HCT116 (cell line): ENCODE measurements around the gene NPIPB2. TPM values are rescaled to one million over a fixed set of nuclear protein-coding genes. Genes with fewer than 3 reads are reported as not detected.
"Not testable (repeated sequence)": the region's sequence is repeated elsewhere in the genome, so short reads cannot be mapped to it uniquely, and the experiment has no call there.

Experiments
- ATAC-seq: fragments of 200-7000 bp; cut with Tn5 transposase; 2 replicates; pipeline ENCODE4 v1.9.1; 2020; ENCODE audit warnings: mild to moderate bottlenecking, moderate library complexity
- BruUV-seq: library from RNA; stranded (reverse); fragments of 400-500 nt; replicated peaks from 2 replicates; lab custom pipeline; 2021; lab: Mats Ljungman, UMichigan
- CTCF ChIA-PET: fragments of 300-600 bp; sonication (Branson Sonifier 250); formaldehyde crosslinking; loops from one replicate; lab custom pipeline; 2021; ENCODE audit warnings: antibody characterized with exemption; lab: Charles Lee
- POLR2A ChIA-PET: fragments of 300-600, 350-600 bp; sonication (Branson Sonifier 250); formaldehyde crosslinking; loops from one replicate; lab custom pipeline; 2021; ENCODE audit warnings: antibody characterized with exemption; lab: Charles Lee
- RAD21 ChIA-PET, 2 experiments: fragments of 300-600 bp; sonication (Branson Sonifier 250); formaldehyde crosslinking; loops; one replicate each; lab custom pipeline; 2023; ENCODE audit warnings: low total read pairs in 2 of 2; ENCODE audit not compliant: uncharacterized antibody in 2 of 2, unreplicated experiment in 2 of 2, low non-redundant PET in 1 of 2; lab: Charles Lee
- DNase-seq: peaks from one replicate; pipeline ENCODE4 v3.0.0-alpha.2; 2010; ENCODE audit warnings: low read depth, low spot score
- H2AFZ ChIP-seq: fragments of 200-600 bp; shearing (Covaris generic), sonication (generic); 2 replicates; pipeline ENCODE4 v1.6.1; 2017; ENCODE audit warnings: low read depth, mixed run types, mixed read lengths, antibody characterized with exemption, low read length; ENCODE audit not compliant: poor library complexity, severe bottlenecking
- H3K27ac ChIP-seq: 2 replicates; pipeline ENCODE4 v1.5.1; 2012; ENCODE audit warnings: low read depth, low read length
- H3K27me3 ChIP-seq: fragments of 200-600 bp; sonication (generic); 2 replicates; pipeline ENCODE4 v1.6.1; 2016; ENCODE audit warnings: mixed run types, low read length, mixed read lengths; ENCODE audit not compliant: insufficient read depth
- H3K36me3 ChIP-seq, 2 experiments: fragments of 200-500 bp in 1 of 2; fragments of 200-600 bp in 1 of 2; sonication (Bioruptor generic) in 1 of 2; sonication (generic) in 1 of 2; 2 replicates each; pipeline versions ENCODE4 v1.5.1 to v1.6.1; 2014 to 2016; ENCODE audit warnings: low read length in 2 of 2, inconsistent platforms in 1 of 2, mixed read lengths in 1 of 2, mixed run types in 1 of 2; ENCODE audit not compliant: insufficient read depth in 2 of 2, control insufficient read depth in 1 of 2
- H3K4me1 ChIP-seq, 2 experiments: fragments of 200-600 bp in 1 of 2; sonication (generic) in 1 of 2; 2 replicates each; pipeline versions ENCODE4 v1.5.1 to v1.6.1; 2012 to 2017; ENCODE audit warnings: low read length in 2 of 2, inconsistent platforms in 1 of 2, mild to moderate bottlenecking in 1 of 2, mixed read lengths in 1 of 2, mixed run types in 1 of 2, moderate library complexity in 1 of 2; ENCODE audit not compliant: insufficient read depth in 2 of 2, control insufficient read depth in 1 of 2
- H3K4me2 ChIP-seq: fragments of 200-600 bp; sonication (generic); 2 replicates; pipeline ENCODE4 v1.6.1; 2017; ENCODE audit warnings: mixed run types, low read length, mixed read lengths
- H3K4me3 ChIP-seq, 2 experiments: fragments of 200-600 bp in 1 of 2; sonication (generic) in 1 of 2; replicated peaks in 1 of 2; 2 replicates each; pipeline ENCODE4 v1.5.1; 2011 to 2016; ENCODE audit warnings: low read length in 2 of 2, control low read depth in 1 of 2, low read depth in 1 of 2, mild to moderate bottlenecking in 1 of 2, mixed read lengths in 1 of 2, mixed run types in 1 of 2
- H3K79me2 ChIP-seq: fragments of 200-600 bp; sonication (generic); 2 replicates; pipeline ENCODE4 v1.6.1; 2017; ENCODE audit warnings: mild to moderate bottlenecking, mixed run types, low read length, moderate library complexity, mixed read lengths; ENCODE audit not compliant: insufficient read depth
- H3K9ac ChIP-seq: fragments of 200-600 bp; sonication (generic); 2 replicates; pipeline ENCODE4 v1.6.1; 2016; ENCODE audit warnings: low read length, mixed read lengths
- H3K9me2 ChIP-seq: fragments of 200-600 bp; sonication (generic), shearing (Covaris generic); 2 replicates; pipeline ENCODE4 v1.6.1; 2017; ENCODE audit warnings: mixed run types, mild to moderate bottlenecking, moderate library complexity; ENCODE audit not compliant: insufficient read depth
- H3K9me3 ChIP-seq, 2 experiments: fragments of 200-500 bp in 1 of 2; fragments of 200-600 bp in 1 of 2; sonication (Bioruptor generic) in 1 of 2; sonication (generic) in 1 of 2; 2 replicates each; pipeline ENCODE4 v1.6.1; 2014 to 2017; ENCODE audit warnings: low read length in 2 of 2, mixed read lengths in 2 of 2, inconsistent platforms in 1 of 2, low read depth in 1 of 2, mild to moderate bottlenecking in 1 of 2, mixed run types in 1 of 2, moderate library complexity in 1 of 2; ENCODE audit not compliant: control insufficient read depth in 1 of 2, insufficient read depth in 1 of 2
- H4K20me1 ChIP-seq: fragments of 200-600 bp; sonication (generic), shearing (Covaris generic); 2 replicates; pipeline ENCODE4 v1.6.1; 2017; ENCODE audit warnings: mixed run types, mild to moderate bottlenecking, moderate library complexity; ENCODE audit not compliant: insufficient read depth
- CBX3 ChIP-seq: IDR thresholded peaks from 2 replicates; pipeline ENCODE4 v1.6.1; 2012; ENCODE audit warnings: low read depth
- CEBPB ChIP-seq: IDR thresholded peaks from 2 replicates; pipeline ENCODE4 v1.6.1; 2012; ENCODE audit warnings: low read depth
- EZH2 ChIP-seq: fragments of 200-600 bp; sonication (generic); IDR thresholded peaks from 2 replicates; pipeline ENCODE4 v1.6.1; 2017; ENCODE audit warnings: antibody characterized with exemption, mixed run types
- JUND ChIP-seq: IDR thresholded peaks from 2 replicates; pipeline ENCODE4 v1.6.1; 2012
- POLR2AphosphoS5 ChIP-seq: IDR thresholded peaks from 2 replicates; pipeline ENCODE4 v1.6.1; 2011; ENCODE audit warnings: mild to moderate bottlenecking, low read depth, low read length, moderate library complexity
- RAD21 ChIP-seq: IDR thresholded peaks from 2 replicates; pipeline ENCODE4 v1.6.1; 2012; ENCODE audit warnings: low read depth, mild to moderate bottlenecking
- REST ChIP-seq: IDR thresholded peaks from 2 replicates; pipeline ENCODE4 v1.6.1; 2012; ENCODE audit warnings: low read depth
- SIN3A ChIP-seq: IDR thresholded peaks from 2 replicates; pipeline ENCODE4 v1.6.1; 2012; ENCODE audit warnings: low read depth
- SP1 ChIP-seq: IDR thresholded peaks from 2 replicates; pipeline ENCODE4 v1.6.1; 2012; ENCODE audit warnings: low read depth
- YY1 ChIP-seq: IDR thresholded peaks from 2 replicates; pipeline ENCODE4 v1.6.1; 2011; ENCODE audit warnings: low read length, low read depth, moderate library complexity, mild to moderate bottlenecking; ENCODE audit not compliant: insufficient replicate concordance; ENCODE audit errors: extremely low read depth
- ZFX ChIP-seq: fragments of 450-650 bp; IDR thresholded peaks from 2 replicates; pipeline ENCODE4 v1.6.1; 2017
- intact Hi-C: fragments of 100-400 bp; cut with micrococcal nuclease; formaldehyde crosslinking; loops from 2 replicates; pipeline ENCODE4 v1.10.0; 2022
- total RNA-seq: library from RNA; stranded (reverse); gene quantifications from one replicate; pipeline ENCODE4 v1.2.1, GENCODE V29; 2021; ENCODE audit not compliant: unreplicated experiment

The NPIPB2 gene
- total RNA-seq, 1 experiment from 2014 or later: 10.7 TPM

- ATAC-seq, H3K79me2 ChIP-seq, H3K4me2 ChIP-seq, DNase-seq, RAD21 ChIA-PET, H3K9me3 ChIP-seq, H2AFZ ChIP-seq, H3K27me3 ChIP-seq, BruUV-seq, H3K27ac ChIP-seq, CTCF ChIA-PET, H3K9me2 ChIP-seq, POLR2A ChIA-PET, H3K36me3 ChIP-seq, H3K4me3 ChIP-seq, H3K4me1 ChIP-seq, H3K9ac ChIP-seq, H4K20me1 ChIP-seq: not testable (repeated sequence)
- intact Hi-C loops: loop anchor here (5.0 kb wide), 1 partner anchor 97 kb away; no protein-coding TSS in a partner anchor
These were observed 28.4 kb upstream of the NPIPB2 start for GRCh38 chr16:11970292-11970691.

- ChIA-PET POLR2A (no interaction called here), RAD21 (no interaction called here), CTCF (interaction anchor here (1.1 kb wide), 1 partner anchor 99 kb away, joined by 5 read pairs; no protein-coding TSS in a partner anchor)
- Histone ChIP-seq H3K4me3 (no peak overlapping the region), H2AFZ (no peak overlapping the region), H3K9me3 (no peaks in the 10 kb centered on the region), H3K36me3 (no peaks in the 10 kb centered on the region), H3K9ac (no peak overlapping the region), H4K20me1 (no peaks in the 10 kb centered on the region), H3K27me3 (no peaks in the 10 kb centered on the region), H3K4me1 (0 out of 4 replicates have a peak, but pooled peaks cover 0 to 2% of the 10 kb centered on the region in 2 experiments), H3K27ac (no peak overlapping the region), H3K9me2 (no peaks in the 10 kb centered on the region), H3K79me2 (no peaks in the 10 kb centered on the region), H3K4me2 (no peak overlapping the region)
- no peak for ATAC-seq
- no peak for DNase-seq
- BruUV-seq: no TSS peak
- intact Hi-C loops: no loop called here
- TF ChIP-seq POLR2AphosphoS5: no peak
- no peak for TF ChIP-seq ZFX
- no peak for TF ChIP-seq CEBPB
- TF ChIP-seq SIN3A: no peak
- TF ChIP-seq RAD21: no peak
- TF ChIP-seq REST: no peak
- TF ChIP-seq EZH2: no peak
- TF ChIP-seq YY1: no peak
- no peak for TF ChIP-seq JUND
- TF ChIP-seq SP1: no peak
- TF ChIP-seq CBX3: no peak
These were observed 26.7 kb upstream of the NPIPB2 start for GRCh38 chr16:11968577-11968976.
